WI38 (cell line): ENCODE data around the gene USE1.

Source experiments
- H3K4me3 ChIP-seq: 2 replicates; pipeline ENCODE4 v1.5.1; 2011; ENCODE audit warnings: low read depth, mild to moderate bottlenecking, control low read depth, low read length
- TF ChIP-seq, protein P1 (sequence below): IDR thresholded peaks from 2 replicates; pipeline ENCODE4 v1.5.1; 2012; ENCODE audit warnings: low read depth, mild to moderate bottlenecking, control low read depth, low read length

The USE1 gene

GRCh38 chr19:17227798-17228367, 12.7 kb downstream of the USE1 start:
- TF ChIP-seq, protein P1, sequence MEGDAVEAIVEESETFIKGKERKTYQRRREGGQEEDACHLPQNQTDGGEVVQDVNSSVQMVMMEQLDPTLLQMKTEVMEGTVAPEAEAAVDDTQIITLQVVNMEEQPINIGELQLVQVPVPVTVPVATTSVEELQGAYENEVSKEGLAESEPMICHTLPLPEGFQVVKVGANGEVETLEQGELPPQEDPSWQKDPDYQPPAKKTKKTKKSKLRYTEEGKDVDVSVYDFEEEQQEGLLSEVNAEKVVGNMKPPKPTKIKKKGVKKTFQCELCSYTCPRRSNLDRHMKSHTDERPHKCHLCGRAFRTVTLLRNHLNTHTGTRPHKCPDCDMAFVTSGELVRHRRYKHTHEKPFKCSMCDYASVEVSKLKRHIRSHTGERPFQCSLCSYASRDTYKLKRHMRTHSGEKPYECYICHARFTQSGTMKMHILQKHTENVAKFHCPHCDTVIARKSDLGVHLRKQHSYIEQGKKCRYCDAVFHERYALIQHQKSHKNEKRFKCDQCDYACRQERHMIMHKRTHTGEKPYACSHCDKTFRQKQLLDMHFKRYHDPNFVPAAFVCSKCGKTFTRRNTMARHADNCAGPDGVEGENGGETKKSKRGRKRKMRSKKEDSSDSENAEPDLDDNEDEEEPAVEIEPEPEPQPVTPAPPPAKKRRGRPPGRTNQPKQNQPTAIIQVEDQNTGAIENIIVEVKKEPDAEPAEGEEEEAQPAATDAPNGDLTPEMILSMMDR: no peak
- no peak overlapping the region for H3K4me3 ChIP-seq

DNA sequence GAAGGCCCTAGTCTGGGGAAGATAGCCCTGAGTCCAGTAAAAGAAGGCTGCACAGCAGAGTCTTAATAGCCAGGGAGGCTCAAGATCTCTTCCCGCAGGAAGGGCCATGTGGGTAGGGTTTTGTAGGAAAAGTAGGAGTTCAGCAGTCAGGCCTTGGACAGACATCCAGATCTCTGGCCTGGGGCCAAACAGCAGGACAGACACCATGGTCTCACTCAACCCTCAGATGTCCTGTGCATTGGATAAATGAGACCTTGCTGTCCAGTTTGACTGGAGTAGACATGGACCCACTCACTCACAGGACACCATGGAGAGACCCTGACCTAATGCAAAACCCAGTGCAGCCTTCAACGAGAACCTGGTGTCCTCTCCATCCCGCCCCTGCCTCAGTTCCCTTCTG, 14.7 kb downstream of the USE1 start:
- H3K4me3 ChIP-seq: no peak overlapping the region
- TF ChIP-seq, protein P1: no peak

GRCh38 chr19:17232258-17232657, 17.1 kb downstream of the USE1 start:
- no peak overlapping the region for H3K4me3 ChIP-seq
- TF ChIP-seq, protein P1: no peak

DNA sequence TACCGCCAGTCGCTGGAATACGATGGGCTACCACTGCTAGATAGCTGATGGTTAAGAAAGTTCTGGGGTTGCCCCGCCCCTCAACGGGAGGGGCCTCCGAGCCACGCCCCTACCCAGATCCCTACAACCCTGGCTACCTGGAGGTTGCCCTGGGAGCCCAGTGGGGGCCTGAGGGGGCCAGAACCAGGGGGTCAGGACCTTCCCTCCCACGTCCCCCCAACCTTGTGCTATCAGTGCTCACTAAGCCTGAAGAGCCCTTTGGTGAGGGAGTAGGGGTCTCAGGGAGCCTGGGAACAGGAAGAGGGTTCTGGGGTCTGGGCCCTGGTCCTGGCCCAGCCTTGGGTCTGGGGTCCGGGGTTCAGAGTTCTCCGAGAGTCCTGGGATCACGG, 19.7 kb downstream of the USE1 start:
- TF ChIP-seq, protein P1: no peak
- peak overlapping the region; percentile 53 for H3K4me3 ChIP-seq

GRCh38 chr19:17235300-17235970, 20.3 kb downstream of the USE1 start:
- TF ChIP-seq, protein P1: no peak
- H3K4me3 ChIP-seq: peak overlapping the region; percentile 53

GRCh38 chr19:17235971-17236777, 21.0 kb downstream of the USE1 start:
- peak overlapping the region; percentile 53 for H3K4me3 ChIP-seq
- TF ChIP-seq, protein P1: no peak
